Lower leg skin (tissue), 3 donors: Measurements from ENCODE around the gene TFF1.

Experiments
- CTCF ChIP-seq, 3 donors: fragments of 450-650 bp; IDR thresholded peaks; one replicate each; pipeline ENCODE4 v1.5.1; 2016; ENCODE audit warnings: antibody characterized with exemption in 3 of 3, mild to moderate bottlenecking in 3 of 3, moderate library complexity in 2 of 3
- POLR2A ChIP-seq, 2 donors: fragments of 450-650 bp; IDR thresholded peaks; one replicate each; pipeline ENCODE4 v1.6.1; 2016 to 2017; ENCODE audit warnings: antibody characterized with exemption in 2 of 2, mild to moderate bottlenecking in 1 of 2, moderate library complexity in 1 of 2

- TF ChIP-seq CTCF (IDR thresholded peaks at IDR 0.05) (no peak), POLR2A (IDR thresholded peaks at IDR 0.05) (no peak)
These were observed 32.2 kb upstream of the TFF1 start for GRCh38 chr21:42398436-42399028.
